Psoas muscle (tissue), 8 donors: ENCODE results near the gene ANKRD18B. TPM values are rescaled to one million over a fixed set of nuclear protein-coding genes. Genes with fewer than 3 reads are reported as not detected.
"Not testable (repeated sequence)": the region's sequence is repeated elsewhere in the genome, so short reads cannot be mapped to it uniquely, and the experiment has no call there.

ENCODE experiments used
- ATAC-seq, 4 donors: fragments of 200-7000 bp; cut with Tn5 transposase; one replicate each; pipeline ENCODE4 v1.9.1; 2020; ENCODE audit warnings: moderate library complexity in 3 of 4, mild to moderate bottlenecking in 2 of 4
- DNase-seq, 2 donors: peaks; one replicate each; pipeline ENCODE4 v3.0.0-alpha.2; 2020
- H3K27ac ChIP-seq: fragments of 200-600 bp; one replicate; pipeline ENCODE4 v1.8.0; 2022
- H3K27me3 ChIP-seq, 3 donors: fragments of 200-600 bp in 1 of 3; one replicate each; pipeline versions ENCODE4 v1.6.1 to v1.8.0; 2013 to 2022; ENCODE audit warnings: low read length in 2 of 3, mild to moderate bottlenecking in 2 of 3, moderate library complexity in 1 of 3; ENCODE audit not compliant: insufficient read depth in 3 of 3
- H3K36me3 ChIP-seq, 2 donors: fragments of 200-600 bp in 1 of 2; one replicate each; pipeline versions ENCODE4 v1.6.1 to v1.8.0; 2013 to 2022; ENCODE audit warnings: low read depth in 1 of 2, mild to moderate bottlenecking in 1 of 2, moderate library complexity in 1 of 2; ENCODE audit not compliant: insufficient read depth in 1 of 2
- H3K4me1 ChIP-seq: fragments of 200-600 bp; one replicate; pipeline ENCODE4 v1.8.0; 2022
- H3K4me3 ChIP-seq: fragments of 200-600 bp; one replicate; pipeline ENCODE4 v1.8.0; 2022; ENCODE audit warnings: mild to moderate bottlenecking
- H3K9me3 ChIP-seq: fragments of 200-600 bp; one replicate; pipeline ENCODE4 v1.8.0; 2022
- WGBS, 3 donors: extraction: QIAGEN DNeasy Blood & Tissue Kit; methylation state at CpG; one replicate each; pipeline versions ENCODE4 v1.1.6 to v1.1.7; 2013; 5-methylcytosine and 5-hydroxymethylcytosine counted together
- intact Hi-C, 2 donors: fragments of 100-400 bp; cut with DNase I; formaldehyde crosslinking; loops; one replicate each; pipeline versions ENCODE4 v1.11.0 to v1.14.2; 2022
- polyA plus RNA-seq, 3 donors: library from polyadenylated mRNA; stranded (reverse); fragments of 200-250 nt; gene quantifications; one replicate each; pipeline ENCODE4 v1.2.3, GENCODE V29; 2013
- total RNA-seq, 4 donors: library from RNA; stranded (reverse); fragmentation: NEBNext Ultra II Directional in 2 of 4; extraction: Animal tissue kit (Norgen Biotek cat#: 25700) in 2 of 4; gene quantifications; one replicate each; pipeline versions ENCODE4 v1.2.1 to v1.2.4, GENCODE V29; 2021 to 2023
- donor health status: healthy with polysubstance abuse.
- donor health status: DM: no; HTN: no; CAD: no; lungs with moderate emphysema.
- donor health status: Bipolar disorder and iron deficiency.
- donor health status: healthy.
- donor health status: DM: yes; HTN: yes; CAD: no.
- donor health status: DM: no; HTN: no; CAD: no.
- donor health status: DM: no; HTN: no; CAD: no.
- donor health status: DM: yes; HTN: yes; CAD: no.

Gene ANKRD18B
- total and polyA plus RNA-seq, 7 donors = 0.01 to 0.43 (median 0.25) TPM; not detected in 2

GRCh38 chr9:33579996-33580395, 55.9 kb downstream of the ANKRD18B start:
- H3K27me3 ChIP-seq, DNase-seq, intact Hi-C loops, H3K9me3 ChIP-seq, H3K36me3 ChIP-seq, ATAC-seq, H3K4me1 ChIP-seq, H3K27ac ChIP-seq, H3K4me3 ChIP-seq: not testable (repeated sequence)
- WGBS, 3 donors = 80 to 91% (median 81%) methylated on average over 1 of the region's 1 CpG

DNA sequence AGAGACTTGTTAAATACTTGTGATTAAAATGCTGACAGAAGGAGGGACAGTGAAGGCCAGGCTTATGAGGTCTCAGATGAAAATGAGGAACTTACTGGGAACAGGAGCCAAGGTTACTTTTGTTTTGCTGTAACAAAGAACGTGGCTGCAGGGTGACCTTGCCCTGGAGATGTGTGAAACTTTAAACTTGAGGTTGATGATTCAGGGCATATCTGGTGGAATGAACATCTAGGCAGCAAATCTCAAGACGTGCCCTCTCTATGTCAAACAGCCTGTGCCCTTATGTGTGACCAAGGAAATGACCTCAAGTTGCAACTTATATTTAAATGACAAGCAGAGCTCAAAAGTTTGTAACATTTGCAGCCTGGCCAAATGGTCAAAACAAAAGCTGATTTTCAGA, 58.6 kb downstream of the ANKRD18B start:
- H3K36me3 ChIP-seq, intact Hi-C loops, H3K4me3 ChIP-seq, ATAC-seq, H3K4me1 ChIP-seq, H3K9me3 ChIP-seq, H3K27ac ChIP-seq, DNase-seq, H3K27me3 ChIP-seq: not testable (repeated sequence)
- WGBS, 3 donors = 38 to 56% (median 49%) methylated on average over 2 of the region's 2 CpGs

DNA sequence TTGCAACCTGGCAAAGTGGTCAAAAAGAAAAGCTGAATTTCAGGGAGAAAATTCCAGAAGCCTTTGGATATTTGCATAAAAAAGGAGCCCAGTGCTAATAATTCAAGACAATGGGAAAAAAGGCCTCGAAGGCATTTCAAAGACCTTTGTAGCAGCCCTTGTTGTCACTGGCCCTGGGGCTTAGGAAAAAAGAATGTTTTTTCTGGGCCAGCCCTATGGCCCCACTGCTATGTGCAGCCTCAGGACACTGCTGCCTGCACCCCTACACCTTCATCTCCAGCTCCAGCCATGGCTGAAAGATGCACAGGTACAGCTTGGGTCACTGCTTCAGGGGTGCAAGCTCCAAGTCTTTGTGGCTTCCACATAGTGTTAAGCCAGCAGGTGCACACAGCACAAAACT, 62.1 kb downstream of the ANKRD18B start:
- ATAC-seq, DNase-seq, H3K9me3 ChIP-seq, H3K27me3 ChIP-seq, H3K4me3 ChIP-seq, H3K4me1 ChIP-seq, intact Hi-C loops, H3K36me3 ChIP-seq, H3K27ac ChIP-seq: not testable (repeated sequence)
- 89% methylated on average over 1 of the region's 1 CpG; no CpG with 5 or more reads in 2 of the 3 donors for WGBS, 3 donors

- H3K4me1 ChIP-seq, DNase-seq, ATAC-seq, H3K27ac ChIP-seq, H3K36me3 ChIP-seq, H3K27me3 ChIP-seq, H3K4me3 ChIP-seq, intact Hi-C loops, H3K9me3 ChIP-seq: not testable (repeated sequence)
- no CpG with 5 or more reads among the region's 2 CpGs for WGBS, 3 donors
Observed at GRCh38 chr9:33587799-33588198, 63.7 kb downstream of the ANKRD18B start.

GRCh38 chr9:33588876-33589275, 64.8 kb downstream of the ANKRD18B start:
- H3K4me3 ChIP-seq, H3K36me3 ChIP-seq, H3K27me3 ChIP-seq, intact Hi-C loops, DNase-seq, H3K4me1 ChIP-seq, H3K27ac ChIP-seq, H3K9me3 ChIP-seq, ATAC-seq: not testable (repeated sequence)
- 95 to 100% (median 95%) methylated on average over 1 of the region's 2 CpGs for WGBS, 3 donors

DNA sequence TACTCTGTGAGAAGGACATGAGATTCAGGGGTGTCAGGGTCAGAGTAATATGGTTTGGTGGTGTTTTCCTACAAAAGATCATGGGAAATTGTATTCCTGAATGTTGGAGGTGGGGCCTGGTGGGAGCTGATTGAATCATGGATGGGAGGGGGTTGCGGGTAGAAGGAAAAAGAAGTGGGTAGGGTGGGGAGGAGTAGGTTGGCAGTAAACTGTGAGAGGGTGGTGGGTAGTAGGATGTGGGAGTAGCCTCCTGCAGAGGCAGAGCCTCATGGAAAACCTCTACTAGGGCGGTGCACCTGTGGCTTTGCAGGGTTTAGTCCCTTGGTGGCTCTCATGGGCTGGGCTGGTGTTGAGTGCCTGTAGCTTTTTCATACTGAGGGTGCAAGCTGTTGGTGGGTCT, 66.8 kb downstream of the ANKRD18B start:
- H3K9me3 ChIP-seq, intact Hi-C loops: not testable (repeated sequence)

DNA sequence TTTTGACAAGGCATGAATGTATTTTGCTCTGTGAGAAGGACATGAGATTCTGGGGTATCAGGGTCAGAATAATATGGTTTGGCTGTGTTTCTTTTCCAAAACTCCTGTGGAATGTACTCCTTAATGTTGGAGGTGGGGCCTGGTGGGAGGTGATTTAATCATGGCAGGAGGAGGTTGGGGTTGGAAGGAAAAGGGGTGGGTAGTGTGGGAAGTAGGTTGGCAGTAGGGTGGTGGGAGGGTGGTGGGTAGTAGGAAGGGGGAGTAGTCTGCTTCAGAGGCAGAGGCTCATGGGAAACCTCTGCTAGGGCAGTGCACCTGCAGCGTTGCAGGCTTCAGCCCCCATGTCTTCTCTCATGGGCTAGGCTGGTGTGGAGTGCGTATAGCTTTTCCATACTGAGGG, 72.9 kb downstream of the ANKRD18B start:
- H3K4me1 ChIP-seq, H3K27ac ChIP-seq, H3K4me3 ChIP-seq, H3K27me3 ChIP-seq, H3K36me3 ChIP-seq, intact Hi-C loops, H3K9me3 ChIP-seq, ATAC-seq, DNase-seq: not testable (repeated sequence)
- 89 to 97% (median 91%) methylated on average over 2 of the region's 2 CpGs for WGBS, 3 donors

More for the DNA sequence above, 66.8 kb downstream of the ANKRD18B start:
- not testable (repeated sequence) for ATAC-seq, H3K27ac ChIP-seq, H3K36me3 ChIP-seq, DNase-seq, H3K4me1 ChIP-seq, H3K4me3 ChIP-seq, H3K27me3 ChIP-seq
- WGBS, 3 donors = 88 to 100% (median 88%) methylated on average over 2 of the region's 2 CpGs

- H3K27ac ChIP-seq, H3K4me3 ChIP-seq, ATAC-seq, H3K9me3 ChIP-seq, H3K36me3 ChIP-seq, H3K27me3 ChIP-seq, DNase-seq, H3K4me1 ChIP-seq, intact Hi-C loops: not testable (repeated sequence)
- 66 to 96% (median 67%) methylated on average over 3 of the region's 3 CpGs for WGBS, 3 donors
Observed at GRCh38 chr9:33597386-33597785, 73.3 kb downstream of the ANKRD18B start.

GRCh38 chr9:33598796-33599379, 74.8 kb downstream of the ANKRD18B start:
- intact Hi-C loops, H3K9me3 ChIP-seq, DNase-seq, H3K4me3 ChIP-seq, H3K27ac ChIP-seq, H3K27me3 ChIP-seq, ATAC-seq, H3K36me3 ChIP-seq, H3K4me1 ChIP-seq: not testable (repeated sequence)
- WGBS, 3 donors = 77 to 88% (median 87%) methylated on average over 8 of the region's 8 CpGs

- DNase-seq, H3K4me3 ChIP-seq, H3K36me3 ChIP-seq, ATAC-seq, H3K27ac ChIP-seq, H3K27me3 ChIP-seq, H3K4me1 ChIP-seq, intact Hi-C loops, H3K9me3 ChIP-seq: not testable (repeated sequence)
- 93 to 97% (median 96%) methylated on average over 20 to 31 of the region's 32 CpGs for WGBS, 3 donors
Observed at GRCh38 chr9:33600911-33601310, 76.9 kb downstream of the ANKRD18B start.

DNA sequence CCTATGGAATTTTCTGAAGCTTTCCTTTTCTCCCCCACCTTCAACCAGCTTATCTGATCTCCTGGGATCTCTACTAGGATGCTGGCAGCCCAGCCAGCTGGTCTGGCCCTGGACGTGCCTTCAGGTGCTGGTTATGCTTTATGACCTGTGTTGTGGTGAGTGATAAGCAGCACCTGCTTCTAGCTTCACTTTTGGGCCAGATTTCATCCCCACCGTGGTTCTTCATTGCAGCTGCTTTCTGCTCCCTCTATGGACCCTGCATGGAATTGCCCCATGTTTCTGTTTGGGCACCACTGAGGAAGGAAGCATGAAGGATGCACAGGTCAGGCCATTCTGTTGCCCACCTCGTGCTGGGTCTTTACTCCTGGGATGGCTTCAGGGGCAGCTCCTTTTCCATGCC, 80.2 kb downstream of the ANKRD18B start:
- H3K4me3 ChIP-seq, H3K4me1 ChIP-seq, H3K27me3 ChIP-seq, intact Hi-C loops, H3K36me3 ChIP-seq, H3K27ac ChIP-seq, H3K9me3 ChIP-seq, ATAC-seq, DNase-seq: not testable (repeated sequence)
- 17 to 33% (median 21%) methylated on average over 3 of the region's 3 CpGs for WGBS, 3 donors

DNA sequence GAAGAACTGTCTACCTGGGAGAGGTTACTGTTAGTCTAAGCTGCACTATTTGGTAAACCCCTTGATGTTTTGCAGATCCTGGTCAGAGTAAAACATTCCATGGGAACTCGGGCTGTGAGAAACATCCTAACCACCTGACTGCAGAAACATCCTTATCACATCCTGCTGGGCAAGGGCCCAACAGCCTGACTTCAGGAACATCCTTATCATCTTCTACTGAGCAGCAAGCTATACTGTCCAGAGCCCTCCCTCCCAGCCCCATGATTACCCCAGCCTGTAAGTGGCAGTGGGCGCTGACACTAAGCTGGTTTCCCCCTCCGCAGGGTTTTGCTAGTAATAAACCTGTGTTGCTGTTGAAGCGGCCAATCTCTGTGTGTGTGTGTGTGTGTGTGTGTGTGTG, 80.9 kb downstream of the ANKRD18B start:
- H3K4me3 ChIP-seq, ATAC-seq, H3K9me3 ChIP-seq, H3K4me1 ChIP-seq, H3K27ac ChIP-seq, H3K27me3 ChIP-seq, H3K36me3 ChIP-seq, intact Hi-C loops, DNase-seq: not testable (repeated sequence)
- 62 to 77% (median 70%) methylated on average over 4 of the region's 4 CpGs for WGBS, 3 donors
